Stimulated activated naive CD8-positive, alpha-beta T cell treated with anti-CD3 and anti-CD28 coated beads, Interleukin-15, Interleukin-2, amounts not matched to agents 100 U/mL and 50 U/mL, for 24 hours (primary cell): Measurements from ENCODE around the gene PML.

Source experiments
- ATAC-seq: fragments of 150-1000 bp; cut with Tn5 transposase; one replicate; pipeline ENCODE4 v1.10.0; 2021
- DNase-seq: peaks from one replicate; pipeline ENCODE4 v3.0.0; 2021

The PML gene

DNA sequence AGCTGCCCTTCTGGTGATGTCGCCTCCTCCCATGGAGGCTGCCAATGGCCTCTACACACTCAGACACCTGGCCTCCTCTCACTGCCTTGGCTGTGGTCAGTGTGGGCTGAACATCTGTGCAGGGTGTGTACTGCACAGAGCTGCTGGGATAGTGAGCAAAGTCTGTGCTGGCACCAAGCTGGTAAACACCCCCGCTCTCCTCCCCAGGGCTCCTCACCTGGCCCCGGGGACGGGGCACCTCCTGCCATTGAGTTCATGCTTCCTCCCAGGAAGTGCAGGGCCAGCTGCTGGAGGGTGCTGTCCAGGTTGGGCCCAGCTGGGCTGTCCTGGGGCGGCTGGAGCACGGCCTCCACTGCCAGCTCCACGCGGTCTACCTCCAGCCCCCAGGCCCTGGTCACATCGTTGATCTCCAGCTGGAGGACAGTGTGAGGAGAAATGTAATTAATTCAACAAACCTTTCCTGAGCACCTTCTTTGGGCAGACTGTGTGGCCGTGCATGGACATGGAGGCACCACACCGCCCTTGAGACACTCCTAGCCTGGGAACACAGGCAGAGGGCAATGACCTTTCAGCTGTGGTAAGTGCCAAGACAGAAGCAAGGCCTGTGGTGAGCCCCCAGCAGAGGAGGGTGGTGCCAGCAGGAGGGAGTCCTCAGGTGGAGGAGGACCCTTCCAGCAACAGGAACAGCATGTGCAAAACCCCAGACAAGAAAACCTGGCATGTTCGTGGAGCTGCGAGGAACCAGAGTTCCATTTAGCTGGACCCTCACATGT is 9.2 kb upstream of the PML start:
- DNase-seq (no peak), ATAC-seq (no peak)

DNA sequence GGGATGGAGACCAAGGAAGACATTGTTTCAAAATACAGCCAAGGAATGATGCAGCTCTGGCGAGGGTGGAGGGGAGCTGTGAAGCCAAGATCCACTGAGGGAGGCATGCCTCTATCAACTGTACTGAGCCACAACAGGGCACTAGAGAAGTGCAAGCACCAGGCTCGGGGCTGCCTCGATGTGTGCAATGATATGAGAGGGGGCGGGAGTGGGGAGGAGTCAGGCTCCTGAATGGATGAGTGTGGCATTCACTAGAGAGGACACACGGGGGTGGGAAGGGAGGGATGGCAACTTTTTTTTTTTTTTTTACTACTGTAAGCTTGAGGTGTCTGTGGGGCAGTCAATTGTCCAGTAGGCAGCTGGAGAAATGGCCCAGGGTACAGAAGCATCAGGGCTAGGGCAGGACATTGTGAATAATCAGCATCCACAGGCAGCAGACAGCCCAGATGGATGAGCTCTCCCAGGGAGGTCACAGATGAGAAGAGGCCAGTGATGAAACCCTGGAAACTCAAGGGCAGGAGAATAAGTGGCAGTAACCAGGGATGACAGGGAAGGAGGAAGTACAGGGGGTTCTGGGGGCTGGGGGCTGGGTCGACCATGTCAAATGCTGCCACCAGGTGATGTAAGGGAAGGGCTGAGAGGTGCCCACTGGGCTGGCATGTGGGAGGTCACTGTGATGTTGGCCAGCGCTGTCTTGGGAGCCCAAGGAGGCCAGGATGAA is 8.3 kb upstream of the PML start:
- DNase-seq, result no peak
- no peak for ATAC-seq

DNA sequence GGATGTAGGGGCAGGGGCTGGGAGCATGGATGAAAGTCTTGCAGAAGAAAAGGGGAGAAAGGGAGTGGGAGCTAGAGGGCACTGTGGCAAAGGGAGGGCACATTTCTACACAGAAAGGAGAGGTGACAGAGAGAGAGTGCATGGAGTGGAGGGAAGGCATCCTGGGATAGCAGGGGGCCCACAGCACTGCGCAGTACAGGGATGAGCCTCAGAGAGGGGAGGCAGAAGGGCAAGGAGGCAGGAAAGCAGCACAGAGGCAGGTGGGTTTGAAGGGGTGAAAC is 7.8 kb upstream of the PML start:
- ATAC-seq (no peak), DNase-seq (no peak)

DNA sequence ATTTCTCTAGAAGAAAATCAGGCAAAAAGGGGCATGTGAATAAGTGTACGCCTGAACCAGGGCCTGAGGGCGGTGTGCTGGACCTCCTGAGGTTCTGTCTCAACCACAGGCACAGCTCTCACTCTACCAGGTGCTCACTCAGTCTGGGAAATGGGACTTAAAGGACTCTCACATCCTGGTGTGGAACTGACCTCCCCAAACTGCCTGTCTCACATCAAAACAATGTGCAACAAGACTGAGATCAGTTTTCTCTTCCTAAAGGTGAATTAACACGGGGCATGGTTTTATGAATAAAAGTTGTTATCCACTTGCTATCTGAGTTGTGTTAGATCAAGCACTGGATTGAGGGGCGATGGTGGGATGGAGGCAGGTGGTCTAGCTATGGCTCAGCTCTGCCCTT is 7.3 kb upstream of the PML start:
- ATAC-seq (no peak), DNase-seq (no peak)

DNA sequence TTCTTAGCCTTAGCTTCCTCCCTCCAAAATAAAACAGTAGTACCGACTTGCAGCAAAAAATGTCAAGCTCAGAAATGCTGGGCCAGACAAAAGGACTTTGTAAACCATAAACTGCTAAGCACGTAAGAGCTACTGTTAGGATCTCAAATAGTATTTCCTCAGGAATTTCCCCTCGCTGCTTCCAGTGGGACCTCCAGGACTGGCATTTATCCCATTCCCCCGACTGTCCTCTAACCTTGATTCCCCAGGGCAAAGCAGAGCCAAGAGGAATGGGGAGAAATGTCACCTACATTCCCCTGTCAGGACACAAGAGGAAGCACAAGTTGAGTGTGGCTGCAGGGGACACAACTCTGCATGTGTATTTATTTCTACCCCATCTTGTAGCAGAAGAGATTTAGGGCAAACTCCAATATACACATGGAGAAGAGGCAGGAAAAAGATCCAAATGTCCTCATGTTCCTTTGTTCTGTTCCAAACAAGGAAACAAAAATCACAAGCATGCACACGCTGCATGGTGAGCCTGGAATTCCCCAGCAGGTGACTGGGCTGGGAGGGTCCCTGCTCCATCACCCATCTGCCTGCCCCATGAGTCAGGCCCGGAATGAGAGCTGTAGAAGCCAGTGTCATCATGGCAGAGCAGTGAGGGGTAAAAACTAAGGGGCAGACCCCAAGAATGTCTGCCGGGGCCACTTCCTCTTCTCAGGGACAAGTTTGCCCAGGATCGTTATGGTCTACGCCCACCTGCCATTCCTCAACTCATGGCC is 6.7 kb upstream of the PML start:
- DNase-seq (no peak), ATAC-seq (no peak)

DNA sequence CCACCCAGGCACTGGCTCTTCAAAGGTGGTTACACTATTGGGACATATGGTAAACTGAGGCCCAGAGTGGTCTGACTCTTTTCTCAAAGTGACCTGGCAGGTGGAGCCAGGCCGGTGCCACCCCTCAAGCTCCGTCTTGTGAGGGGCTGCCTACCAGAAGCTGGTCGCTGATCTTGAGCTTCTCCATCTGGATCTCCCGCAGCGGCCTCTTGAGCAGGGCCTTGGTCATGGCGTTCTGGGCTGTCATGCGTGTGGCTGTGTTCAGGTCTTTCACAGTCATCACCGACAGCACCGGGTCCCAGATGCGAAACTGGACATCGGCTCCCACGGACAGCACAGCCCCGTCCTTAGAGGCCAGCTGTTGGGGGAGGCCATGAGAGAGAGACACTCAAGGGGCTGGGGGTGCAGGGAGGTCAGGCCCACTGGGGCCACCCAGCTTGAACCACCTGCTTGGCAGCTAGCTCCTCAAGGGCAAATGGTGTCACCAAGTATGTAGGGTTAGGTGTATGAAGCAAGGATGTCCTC is 6.0 kb upstream of the PML start:
- DNase-seq, result no peak
- ATAC-seq, result no peak

DNA sequence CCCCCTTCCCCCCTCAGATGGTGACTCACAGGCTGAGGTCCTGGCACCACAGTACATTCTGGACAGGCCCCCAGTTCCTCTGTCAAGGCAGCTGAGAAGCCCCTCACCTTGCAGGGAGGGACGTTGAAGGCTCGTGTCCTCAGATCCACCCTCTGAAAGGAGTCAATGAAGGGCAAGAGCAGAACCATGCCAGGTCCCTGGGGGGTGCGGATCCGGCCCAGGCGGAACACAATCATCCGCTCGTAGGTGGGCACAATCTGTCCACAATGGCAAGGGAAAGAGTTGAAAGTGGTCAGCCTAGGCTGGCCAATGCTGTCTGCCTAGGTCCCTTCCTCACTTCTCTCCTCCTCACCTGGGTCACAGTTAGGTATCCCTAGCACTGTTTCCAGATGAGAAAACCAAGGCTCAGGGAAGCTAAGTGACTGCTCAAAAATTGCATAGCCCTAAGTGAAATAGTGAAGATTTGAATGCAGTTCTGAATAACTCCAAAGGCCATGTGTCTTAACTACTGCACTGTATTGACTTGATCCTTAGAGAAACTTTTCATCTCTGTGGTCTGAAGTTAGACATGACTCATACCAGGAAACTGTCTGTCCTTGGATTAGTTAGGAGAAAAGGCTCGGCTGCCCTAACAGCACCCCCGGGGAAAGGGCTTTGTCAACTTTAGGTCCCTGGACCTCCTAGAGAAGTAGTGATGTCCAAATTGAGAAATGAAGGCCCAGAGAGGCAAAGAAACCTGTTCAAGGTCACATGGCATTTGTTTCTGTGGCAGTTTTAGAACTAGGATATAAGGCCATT is 5.3 kb upstream of the PML start:
- no peak for ATAC-seq
- DNase-seq, result no peak

DNA sequence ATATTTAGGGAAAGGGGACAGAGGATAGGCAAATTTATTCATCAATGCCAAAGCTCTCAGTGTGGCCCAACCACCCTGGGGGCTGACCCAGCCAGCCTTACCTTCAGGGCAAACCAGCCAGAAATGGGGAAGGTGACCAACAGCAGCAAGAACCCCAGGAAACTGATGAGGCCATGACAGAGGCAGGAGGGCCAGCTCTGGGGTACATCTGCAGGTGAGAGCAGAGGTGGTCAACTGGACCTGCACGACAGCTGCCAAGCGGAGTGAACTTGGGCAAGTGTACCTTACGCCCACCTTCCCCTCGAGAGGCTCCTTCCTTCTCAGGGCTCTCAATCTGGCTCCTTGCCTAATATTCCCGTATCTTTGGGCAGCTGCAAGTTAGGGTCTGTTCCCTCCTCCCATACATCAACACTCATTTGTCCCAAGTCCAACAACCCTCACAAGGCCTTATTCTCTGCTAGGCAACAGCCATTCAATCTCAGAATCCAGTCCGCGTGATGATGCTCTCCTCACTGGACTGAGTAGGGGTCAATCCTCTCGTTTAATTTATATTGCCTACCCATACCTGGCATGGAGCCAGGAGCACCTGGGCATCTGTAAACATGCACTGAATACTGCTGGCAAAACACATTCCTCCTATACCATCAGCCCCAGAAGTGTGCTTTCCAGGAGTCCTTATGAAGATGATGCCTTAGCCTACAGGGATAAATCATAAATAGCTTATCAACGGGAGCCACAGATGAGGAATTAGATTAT is 4.1 kb upstream of the PML start:
- DNase-seq, result no peak
- no peak for ATAC-seq

DNA sequence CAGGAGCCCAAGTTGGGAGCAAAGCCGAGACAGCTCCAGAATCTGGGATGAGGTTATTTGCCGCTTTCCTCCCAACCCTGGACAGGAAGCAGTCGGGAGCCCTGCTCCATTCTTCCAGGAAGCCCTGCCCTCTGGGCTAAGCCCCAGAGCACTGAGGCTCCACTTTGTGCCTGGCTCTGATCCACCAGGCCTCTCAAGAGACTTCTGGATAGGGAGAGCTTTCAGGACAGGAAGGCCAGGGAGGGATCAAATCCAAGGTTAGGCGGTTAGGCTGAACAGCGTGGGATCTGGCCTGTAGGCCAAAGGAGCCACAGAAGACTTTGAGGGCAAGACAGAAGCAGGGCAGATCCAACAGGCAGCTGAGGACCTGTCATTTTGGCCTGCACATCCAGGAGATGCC is 3.3 kb upstream of the PML start:
- no peak for DNase-seq
- ATAC-seq, result no peak

DNA sequence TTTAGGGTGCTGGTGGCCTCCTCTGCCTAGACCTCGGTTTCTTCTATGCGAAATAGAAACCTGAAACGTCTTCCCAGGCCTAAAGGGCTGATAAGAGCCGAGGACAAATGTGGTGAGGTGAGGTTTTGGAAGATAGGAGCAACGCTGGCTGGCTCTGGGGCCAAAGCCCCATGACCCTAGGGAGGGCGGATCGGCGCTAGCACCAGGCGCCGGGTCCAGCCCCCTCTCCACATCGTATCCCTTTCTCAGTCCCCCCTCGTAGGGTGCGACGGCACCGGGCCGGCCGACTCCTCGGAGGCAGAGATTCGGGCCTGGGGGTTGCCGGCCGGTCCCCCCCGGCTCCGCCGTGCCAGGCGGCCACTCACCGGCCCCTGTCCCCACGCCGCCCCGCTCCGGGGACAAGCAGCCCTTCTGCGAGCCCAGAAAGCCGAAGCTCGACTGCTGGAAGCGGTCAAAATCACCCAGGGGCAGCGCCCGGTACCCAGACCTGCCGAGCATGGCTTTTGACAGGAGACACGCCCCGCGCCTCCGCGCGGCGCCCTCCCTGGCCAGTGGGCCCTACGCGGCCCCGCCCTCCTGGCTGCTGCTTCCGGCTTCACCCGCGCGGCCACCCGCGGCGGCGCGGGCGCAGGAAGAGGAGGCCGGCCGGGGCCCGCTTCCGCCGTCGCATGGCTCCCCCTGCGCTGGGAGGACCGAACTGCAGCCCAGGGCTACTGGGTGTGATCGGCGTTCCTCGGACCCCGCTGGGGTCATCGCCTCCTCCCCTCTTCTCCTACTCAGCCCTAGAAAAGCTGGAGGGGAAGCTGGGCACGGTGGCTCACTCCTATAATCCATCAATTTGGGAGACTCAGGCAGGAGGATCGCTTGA is 2.6 kb upstream of the PML start, which contains the start of gene STOML1:
STOML1 (minus strand) TSS at position 570 of the 868 bp plus-strand sequence; CDS start at position 498, 72 bp downstream.
- DNase-seq (peak; percentile 99), ATAC-seq (peak; percentile 83)

DNA sequence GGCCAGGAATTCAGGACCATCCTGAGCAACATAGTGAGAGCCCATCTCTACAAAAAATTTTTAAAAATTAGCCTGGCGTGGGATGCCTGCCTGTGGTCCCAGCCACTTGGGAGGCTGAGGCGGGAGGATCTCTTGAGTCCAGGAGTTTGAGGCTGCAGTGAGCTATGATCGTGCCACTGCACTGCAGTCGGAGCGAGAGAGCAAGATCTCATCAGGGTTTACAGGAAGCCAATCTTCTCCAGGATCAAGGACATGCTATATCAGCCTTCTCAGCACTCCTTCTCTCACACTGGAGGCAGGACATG is 2.0 kb upstream of the PML start:
- DNase-seq (no peak), ATAC-seq (no peak)

DNA sequence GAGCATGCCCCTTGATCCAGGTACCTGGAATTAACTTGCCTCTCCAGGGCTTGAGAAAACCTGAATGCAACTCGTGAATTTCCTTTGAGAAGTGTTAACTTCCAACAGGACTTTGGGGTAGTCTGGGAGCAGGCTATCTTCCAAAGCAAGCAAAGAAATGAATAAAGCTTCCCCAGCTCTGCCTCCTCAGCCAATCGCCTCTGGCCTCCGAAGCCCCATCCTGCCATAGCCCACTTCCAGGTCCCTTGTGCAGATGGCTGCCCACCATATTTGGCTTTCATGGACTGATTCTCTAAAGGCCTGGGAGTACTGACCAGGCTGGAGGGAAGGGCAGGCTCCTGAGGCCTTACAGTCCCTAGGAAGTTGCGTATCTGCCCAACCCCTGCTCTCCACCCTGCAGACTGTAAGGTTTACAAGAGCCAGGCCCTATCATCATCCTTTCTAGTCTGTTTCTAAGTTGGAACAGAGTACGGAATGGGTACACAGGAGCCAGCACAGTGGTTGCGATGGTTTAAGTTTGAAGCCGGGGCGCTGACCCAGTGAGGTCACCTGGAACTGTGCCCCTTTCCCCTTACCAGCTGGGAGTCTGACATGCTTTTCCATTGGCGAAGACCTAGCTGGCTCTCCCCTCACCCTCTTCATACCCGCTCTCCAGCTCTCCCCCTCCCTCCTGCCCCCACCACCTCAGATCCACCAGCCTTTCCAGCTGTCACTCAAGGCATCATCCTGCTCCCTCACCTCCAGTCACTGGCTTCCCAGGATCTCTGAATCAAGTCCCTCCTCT is 1.1 kb upstream of the PML start:
- ATAC-seq (no peak), DNase-seq (no peak)

DNA sequence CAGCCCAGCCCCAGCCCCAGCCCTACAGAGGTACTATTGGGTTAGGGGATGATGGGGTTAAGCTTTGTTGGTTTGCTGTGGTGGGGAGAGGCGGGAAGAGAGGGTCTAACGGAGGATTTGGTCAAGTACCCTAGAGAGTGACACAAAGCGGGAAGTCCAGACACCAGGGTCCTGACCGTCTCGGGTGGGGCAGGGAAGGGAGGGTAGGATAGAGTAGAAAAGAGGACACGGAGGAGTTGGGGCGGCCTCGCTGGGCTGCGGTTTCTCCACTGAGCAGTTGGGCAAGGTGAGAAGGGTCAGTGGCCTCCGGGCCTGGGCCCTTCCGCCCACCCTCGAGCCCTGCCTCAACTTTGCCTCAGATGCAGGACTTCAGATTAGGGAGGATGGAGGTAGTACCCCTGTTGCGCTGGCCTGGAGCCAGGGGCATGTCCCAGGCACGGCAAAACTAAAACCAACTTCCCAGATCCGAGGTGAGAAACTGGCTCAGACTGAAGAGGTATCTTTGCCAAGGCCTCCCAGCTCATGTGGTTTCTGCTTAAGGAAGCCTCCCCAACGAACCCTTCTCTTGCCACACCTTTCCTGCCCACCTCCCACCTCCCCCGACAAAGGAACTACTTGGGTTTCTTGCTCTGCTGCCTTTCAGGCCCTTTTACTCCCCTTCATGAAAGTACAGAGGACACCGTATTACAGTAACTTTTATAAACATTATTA is 551 bp downstream of the PML start:
- peak; percentile 25 for DNase-seq
- no peak for ATAC-seq

DNA sequence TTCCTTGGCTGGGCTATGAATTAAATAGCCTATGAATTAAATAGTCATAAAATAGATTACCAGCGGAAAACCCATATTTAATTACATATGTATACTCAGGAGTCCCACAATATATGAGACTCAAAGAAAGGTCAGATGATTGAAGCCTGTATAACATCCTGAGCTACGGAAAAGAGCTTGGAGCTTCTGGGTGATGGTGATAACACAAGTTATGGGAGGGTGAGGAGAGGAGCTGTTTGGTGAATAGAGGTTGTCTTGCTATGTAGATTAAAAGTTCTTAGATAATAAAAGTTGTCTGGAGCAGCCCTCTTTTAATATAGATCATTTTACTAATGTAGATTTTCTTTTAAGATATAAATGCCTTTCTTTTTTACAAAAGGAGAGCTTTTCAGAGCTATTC is 1.8 kb downstream of the PML start:
- DNase-seq (no peak), ATAC-seq (no peak)

DNA sequence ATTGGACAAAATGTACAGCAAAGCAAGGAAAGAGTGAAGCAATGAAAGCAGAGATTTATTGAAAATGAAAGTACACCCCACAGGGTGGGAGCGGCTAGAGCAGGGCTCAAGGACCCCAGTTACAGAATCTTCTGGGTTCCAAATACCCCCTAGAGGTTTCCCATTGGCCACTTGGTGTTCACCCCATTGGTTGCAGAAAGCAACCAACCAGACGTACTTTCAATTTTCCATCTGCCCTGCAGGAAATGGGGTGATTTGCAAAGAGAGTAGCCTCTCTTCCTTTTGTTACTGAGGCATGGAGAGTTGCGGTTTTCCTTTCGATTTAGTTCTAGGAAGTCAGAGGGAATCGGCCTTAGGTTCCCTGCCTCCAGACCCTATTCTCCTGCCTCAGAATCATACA is 2.4 kb downstream of the PML start:
- no peak for ATAC-seq
- peak; percentile 34 for DNase-seq

DNA sequence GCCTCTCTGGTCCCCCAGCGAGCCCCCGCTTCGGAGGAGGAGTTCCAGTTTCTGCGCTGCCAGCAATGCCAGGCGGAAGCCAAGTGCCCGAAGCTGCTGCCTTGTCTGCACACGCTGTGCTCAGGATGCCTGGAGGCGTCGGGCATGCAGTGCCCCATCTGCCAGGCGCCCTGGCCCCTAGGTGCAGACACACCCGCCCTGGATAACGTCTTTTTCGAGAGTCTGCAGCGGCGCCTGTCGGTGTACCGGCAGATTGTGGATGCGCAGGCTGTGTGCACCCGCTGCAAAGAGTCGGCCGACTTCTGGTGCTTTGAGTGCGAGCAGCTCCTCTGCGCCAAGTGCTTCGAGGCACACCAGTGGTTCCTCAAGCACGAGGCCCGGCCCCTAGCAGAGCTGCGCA is 3.5 kb downstream of the PML start:
- DNase-seq (no peak), ATAC-seq (no peak)

DNA sequence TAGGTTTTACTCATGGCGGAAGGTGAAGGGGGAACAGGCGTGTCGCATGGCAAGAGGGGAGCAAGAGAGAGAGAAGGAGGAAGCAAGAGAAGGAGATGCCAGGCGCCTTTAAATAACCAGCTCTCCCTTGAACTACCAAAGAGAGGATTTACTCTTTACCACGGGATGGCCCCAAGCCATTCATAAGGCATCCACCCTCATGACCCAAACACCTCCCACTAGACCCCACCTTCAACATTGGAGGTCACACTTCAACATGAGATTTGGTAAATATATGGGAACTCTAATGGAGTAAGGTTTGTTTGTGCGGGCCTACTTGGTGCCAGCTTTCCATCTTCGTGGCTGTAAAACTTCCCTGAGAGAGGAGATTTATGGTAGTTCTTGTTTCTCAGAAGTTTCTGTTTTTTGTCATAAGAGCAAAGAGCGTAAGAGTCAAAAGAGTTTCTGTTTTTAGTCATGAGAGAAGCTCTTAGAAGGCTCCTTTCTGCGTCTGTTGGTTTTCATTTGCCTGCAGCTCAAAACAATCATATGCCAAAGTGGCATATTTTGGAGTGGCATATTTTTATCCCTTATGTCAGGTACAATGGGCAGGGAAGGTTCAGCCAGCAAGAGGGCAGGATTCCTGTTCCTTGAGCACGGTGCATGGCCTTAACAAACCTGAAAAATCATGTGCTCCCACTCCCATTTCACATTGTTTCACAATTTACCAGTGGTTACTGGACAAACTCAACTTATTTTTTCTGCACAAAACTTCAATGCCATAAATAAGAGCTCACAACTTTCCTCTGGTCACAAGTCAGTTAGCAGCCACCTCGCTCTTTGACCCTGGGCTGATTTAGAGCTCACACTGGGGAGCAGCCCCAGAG is 12.5 kb downstream of the PML start:
- DNase-seq (no peak), ATAC-seq (peak; percentile 55)

DNA sequence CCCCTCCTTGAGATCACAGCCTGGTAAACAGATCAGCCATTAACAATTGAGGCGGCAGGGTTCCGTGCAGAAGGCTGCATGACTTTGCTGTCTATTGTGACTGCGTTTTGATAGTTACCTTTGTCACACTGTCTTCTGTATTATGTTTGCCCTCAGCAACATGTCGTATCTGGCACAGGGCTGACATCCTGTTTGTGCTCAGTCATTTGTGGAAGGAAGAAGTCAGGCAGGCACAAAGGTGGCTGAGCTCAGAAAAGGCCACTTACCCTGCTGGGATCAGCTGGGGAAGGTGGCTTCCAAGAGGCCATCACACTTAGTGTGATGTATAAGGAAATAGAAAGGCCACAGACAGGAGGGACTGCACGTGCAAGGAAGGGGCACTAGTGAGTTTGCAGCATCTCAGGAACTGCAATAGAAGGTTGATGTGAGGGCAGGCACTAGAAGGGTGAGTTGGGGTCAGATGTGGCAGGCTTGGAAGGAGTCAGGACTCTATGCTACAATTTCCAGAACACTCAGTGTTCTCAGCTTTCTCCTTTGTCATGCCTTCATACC is 13.4 kb downstream of the PML start:
- DNase-seq, result no peak
- ATAC-seq, result peak; percentile 77
